SHP77 treated with DMSO at 0.1 percent for 48 hours (cell line): ENCODE results near the gene PWWP2B.

Experiments used
- DNase-seq: peaks from one replicate; lab custom pipeline; 2025; lab: John Stamatoyannopoulos, UW

Gene PWWP2B

GRCh38 chr10:132419538-132420468 lies 22.8 kb downstream of the PWWP2B start:
- DNase-seq, result no peak

- no peak for DNase-seq
Observed at GRCh38 chr10:132420469-132420980, 23.5 kb downstream of the PWWP2B start.

GRCh38 chr10:132420981-132421846 lies 24.2 kb downstream of the PWWP2B start:
- peak; percentile 20 for DNase-seq

- peak; percentile 52 for DNase-seq
Observed at GRCh38 chr10:132421847-132422751, 25.1 kb downstream of the PWWP2B start.

GRCh38 chr10:132422903-132423825 lies 26.2 kb downstream of the PWWP2B start:
- DNase-seq, result no peak

GRCh38 chr10:132423966-132424861 lies 27.2 kb downstream of the PWWP2B start:
- no peak for DNase-seq

GRCh38 chr10:132425029-132425756 lies 28.2 kb downstream of the PWWP2B start:
- no peak for DNase-seq

- DNase-seq, result no peak
Observed at GRCh38 chr10:132425757-132426155, 28.8 kb downstream of the PWWP2B start.

GRCh38 chr10:132427006-132427771 lies 30.2 kb downstream of the PWWP2B start:
- DNase-seq, result no peak

GRCh38 chr10:132427939-132428367 lies 31.0 kb downstream of the PWWP2B start:
- DNase-seq, result no peak

- no peak for DNase-seq
Observed at GRCh38 chr10:132428486-132428995, 31.5 kb downstream of the PWWP2B start.

GRCh38 chr10:132429281-132430230 lies 32.6 kb downstream of the PWWP2B start:
- DNase-seq, result no peak

GRCh38 chr10:132430231-132430743 lies 33.3 kb downstream of the PWWP2B start:
- DNase-seq, result no peak

GRCh38 chr10:132430861-132431271 lies 33.9 kb downstream of the PWWP2B start:
- DNase-seq, result no peak

- no peak for DNase-seq
Observed at GRCh38 chr10:132431537-132432175, 34.7 kb downstream of the PWWP2B start.

GRCh38 chr10:132432176-132432540 lies 35.2 kb downstream of the PWWP2B start:
- no peak for DNase-seq
